ENCODE measurements around the gene PTPRG.

- TF ChIP-seq POLR2AphosphoS5 (IDR thresholded peaks at IDR 0.05) (no peak), CTCF (IDR thresholded peaks at IDR 0.05) (no peak), POLR2A (IDR thresholded peaks at IDR 0.05; ENCODE audit: low read depth) (no peak)
These were observed 386.1 kb downstream of the PTPRG start for GRCh38 chr3:61947456-61947855.

Data from esophagus muscularis mucosa (tissue), 3 donors.